Measurements from ENCODE around the gene C1GALT1C1.

DNA sequence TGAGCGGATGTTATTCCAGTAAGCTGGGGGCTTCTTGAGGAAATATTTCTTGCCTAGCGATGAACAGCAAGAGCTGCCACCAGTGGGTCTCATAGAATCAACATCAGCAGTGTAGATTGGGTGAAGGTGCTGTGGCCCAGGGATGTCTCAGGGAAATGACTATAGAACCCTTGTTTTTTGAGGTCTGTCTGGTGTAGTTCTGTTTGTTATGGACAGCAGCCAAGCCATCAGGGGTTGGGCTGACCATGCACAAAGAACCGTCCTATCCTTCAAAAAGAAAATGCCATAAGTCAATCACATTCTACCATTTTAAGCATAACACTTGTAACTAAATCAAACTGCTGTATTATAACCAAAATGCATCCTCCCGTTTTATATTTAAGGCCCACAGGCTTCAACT is 17.3 kb upstream of the C1GALT1C1 start:
- TF ChIP-seq, protein P1, sequence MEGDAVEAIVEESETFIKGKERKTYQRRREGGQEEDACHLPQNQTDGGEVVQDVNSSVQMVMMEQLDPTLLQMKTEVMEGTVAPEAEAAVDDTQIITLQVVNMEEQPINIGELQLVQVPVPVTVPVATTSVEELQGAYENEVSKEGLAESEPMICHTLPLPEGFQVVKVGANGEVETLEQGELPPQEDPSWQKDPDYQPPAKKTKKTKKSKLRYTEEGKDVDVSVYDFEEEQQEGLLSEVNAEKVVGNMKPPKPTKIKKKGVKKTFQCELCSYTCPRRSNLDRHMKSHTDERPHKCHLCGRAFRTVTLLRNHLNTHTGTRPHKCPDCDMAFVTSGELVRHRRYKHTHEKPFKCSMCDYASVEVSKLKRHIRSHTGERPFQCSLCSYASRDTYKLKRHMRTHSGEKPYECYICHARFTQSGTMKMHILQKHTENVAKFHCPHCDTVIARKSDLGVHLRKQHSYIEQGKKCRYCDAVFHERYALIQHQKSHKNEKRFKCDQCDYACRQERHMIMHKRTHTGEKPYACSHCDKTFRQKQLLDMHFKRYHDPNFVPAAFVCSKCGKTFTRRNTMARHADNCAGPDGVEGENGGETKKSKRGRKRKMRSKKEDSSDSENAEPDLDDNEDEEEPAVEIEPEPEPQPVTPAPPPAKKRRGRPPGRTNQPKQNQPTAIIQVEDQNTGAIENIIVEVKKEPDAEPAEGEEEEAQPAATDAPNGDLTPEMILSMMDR (IDR thresholded peaks at IDR 0.05): no peak
- TF ChIP-seq ZFX (IDR thresholded peaks at IDR 0.05; ENCODE audit: borderline replicate concordance): no peak
